ENCODE results near the gene EEFSEC.

The EEFSEC gene

GRCh38 chr3:128339491-128340012 is 186.3 kb downstream of the EEFSEC start:
- DNase-seq: no peak

GRCh38 chr3:128340198-128340903 is 187.1 kb downstream of the EEFSEC start:
- DNase-seq: no peak

GRCh38 chr3:128340904-128341555 is 187.7 kb downstream of the EEFSEC start:
- DNase-seq: no peak

GRCh38 chr3:128341659-128342395 is 188.5 kb downstream of the EEFSEC start:
- no peak for DNase-seq

GRCh38 chr3:128342701-128343180 is 189.5 kb downstream of the EEFSEC start:
- DNase-seq: no peak

- peak; percentile 13 to 23 for DNase-seq
These were observed 190.2 kb downstream of the EEFSEC start for GRCh38 chr3:128343287-128344051.

- DNase-seq: no peak
These were observed 190.9 kb downstream of the EEFSEC start for GRCh38 chr3:128344052-128344735.

GRCh38 chr3:128345196-128345595 is 191.9 kb downstream of the EEFSEC start:
- no peak for DNase-seq

GRCh38 chr3:128346562-128346961 is 193.3 kb downstream of the EEFSEC start:
- no peak for DNase-seq

- no peak for DNase-seq
These were observed 194.0 kb downstream of the EEFSEC start for GRCh38 chr3:128347282-128347681.

- no peak for DNase-seq
These were observed 194.8 kb downstream of the EEFSEC start for GRCh38 chr3:128348075-128348474.

- DNase-seq: no peak
These were observed 195.7 kb downstream of the EEFSEC start for GRCh38 chr3:128348805-128349531.

GRCh38 chr3:128349963-128350599 is 196.8 kb downstream of the EEFSEC start:
- DNase-seq: no peak

GRCh38 chr3:128351546-128351945 is 198.3 kb downstream of the EEFSEC start:
- DNase-seq: no peak

- no peak for DNase-seq
These were observed 199.0 kb downstream of the EEFSEC start for GRCh38 chr3:128352326-128352725.

- no peak for DNase-seq
These were observed 200.2 kb downstream of the EEFSEC start for GRCh38 chr3:128353361-128353965.

GRCh38 chr3:128353991-128354687 is 200.9 kb downstream of the EEFSEC start:
- no peak for DNase-seq

- DNase-seq: no peak
These were observed 201.7 kb downstream of the EEFSEC start for GRCh38 chr3:128354788-128355542.

GRCh38 chr3:128355543-128355919 is 202.2 kb downstream of the EEFSEC start:
- DNase-seq: no peak

Data from SHP77 (cell line).